Measurements from ENCODE around the gene NR0B2.

NR0B2 gene

DNA sequence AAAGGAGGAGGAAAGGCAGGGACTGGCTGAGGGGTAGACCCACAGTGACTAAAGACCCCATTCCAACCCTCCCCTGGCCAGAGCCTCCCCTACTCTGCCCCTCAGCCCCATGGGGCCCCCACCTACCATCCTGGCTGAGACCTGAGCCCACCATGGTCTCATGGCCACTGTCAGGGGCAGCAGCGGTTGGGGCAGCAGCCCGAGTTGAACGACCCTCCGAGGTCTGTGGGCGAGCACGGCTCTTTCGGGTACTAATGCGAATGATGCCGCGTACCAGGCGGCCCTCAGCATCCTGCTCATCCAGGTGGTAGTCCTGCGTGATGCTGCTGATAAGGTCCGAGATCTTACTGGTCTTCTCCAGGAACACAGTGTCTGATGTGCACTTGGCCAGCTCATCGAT is 37.4 kb upstream of the NR0B2 start:
- no peak overlapping the region for H3K4me2 ChIP-seq (ENCODE audit: low read depth, low read length, poor library complexity, severe bottlenecking)
- no peak overlapping the region for H3K4me3 ChIP-seq (ENCODE audit: low read length, poor library complexity, severe bottlenecking)
- no peaks in the 10 kb centered on the region for H4K20me1 ChIP-seq (ENCODE audit: insufficient read depth, low read length, poor library complexity, severe bottlenecking)
- H3K4me1 ChIP-seq (ENCODE audit: insufficient read depth, low read length, poor library complexity, severe bottlenecking), result no peaks in the 10 kb centered on the region
- no peaks in the 10 kb centered on the region for H3F3A ChIP-seq (ENCODE audit: low read depth)
- H3K9me3 ChIP-seq (ENCODE audit: insufficient read depth, low read depth, low read length), result no peaks in the 10 kb centered on the region
- H2AFZ ChIP-seq (ENCODE audit: low read length), result no peak overlapping the region
- H3K9ac ChIP-seq (ENCODE audit: low read depth, low read length, poor library complexity, severe bottlenecking), result no peak overlapping the region
- no peaks in the 10 kb centered on the region for H3K9me2 ChIP-seq (replicated peaks; ENCODE audit: low read depth, low read length)
- no peaks in the 10 kb centered on the region for H3K27me3 ChIP-seq (ENCODE audit: insufficient read depth, low read length, poor library complexity, severe bottlenecking)
- TF ChIP-seq EZH2phosphoT487 (IDR thresholded peaks at IDR 0.05; ENCODE audit: borderline replicate concordance) (no peak), CTCF (conservative IDR thresholded peaks at IDR 0.05; ENCODE audit: low read length) (no peak)
- H3K79me2 ChIP-seq (ENCODE audit: insufficient read depth, low read length), result no peaks in the 10 kb centered on the region
- peaks cover 9% of the 10 kb centered on the region; the same call in 1 of the 2 replicates for H3K36me3 ChIP-seq (ENCODE audit: insufficient read depth, low read length)

DNA sequence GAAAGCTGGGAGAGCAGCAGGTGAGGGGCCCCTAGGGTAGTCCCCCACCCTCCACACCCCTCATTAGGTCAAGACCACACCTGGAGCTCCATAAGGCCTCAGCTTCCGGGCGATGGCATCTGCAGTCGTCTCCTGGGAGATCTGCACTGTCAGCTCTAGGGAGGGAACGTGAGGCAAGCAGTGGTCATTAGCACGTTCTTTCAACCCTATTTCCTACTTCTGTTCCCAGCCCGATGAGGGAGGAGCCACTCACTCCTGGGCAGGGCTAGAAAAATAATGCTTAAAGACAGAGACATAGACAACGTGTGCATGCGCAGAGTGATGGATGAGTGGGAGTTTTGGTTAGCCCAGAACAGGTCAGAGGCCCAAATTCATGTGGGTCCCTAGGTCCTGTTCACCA is 36.8 kb upstream of the NR0B2 start:
- no peak overlapping the region for H2AFZ ChIP-seq (ENCODE audit: low read length)
- no peaks in the 10 kb centered on the region for H3F3A ChIP-seq (ENCODE audit: low read depth)
- H3K79me2 ChIP-seq (ENCODE audit: insufficient read depth, low read length), result no peaks in the 10 kb centered on the region
- H3K4me2 ChIP-seq (ENCODE audit: low read depth, low read length, poor library complexity, severe bottlenecking), result no peak overlapping the region
- H3K9me2 ChIP-seq (replicated peaks; ENCODE audit: low read depth, low read length), result no peaks in the 10 kb centered on the region
- no peaks in the 10 kb centered on the region for H3K27me3 ChIP-seq (ENCODE audit: insufficient read depth, low read length, poor library complexity, severe bottlenecking)
- no peaks in the 10 kb centered on the region for H3K9me3 ChIP-seq (ENCODE audit: insufficient read depth, low read depth, low read length)
- H3K4me3 ChIP-seq (ENCODE audit: low read length, poor library complexity, severe bottlenecking), result no peak overlapping the region
- no peak for TF ChIP-seq EZH2phosphoT487 (IDR thresholded peaks at IDR 0.05; ENCODE audit: borderline replicate concordance)
- no peak for TF ChIP-seq CTCF (conservative IDR thresholded peaks at IDR 0.05; ENCODE audit: low read length)
- no peaks in the 10 kb centered on the region for H4K20me1 ChIP-seq (ENCODE audit: insufficient read depth, low read length, poor library complexity, severe bottlenecking)
- no peak overlapping the region for H3K9ac ChIP-seq (ENCODE audit: low read depth, low read length, poor library complexity, severe bottlenecking)
- peaks cover 16% of the 10 kb centered on the region; the same call in 1 of the 2 replicates for H3K36me3 ChIP-seq (ENCODE audit: insufficient read depth, low read length)
- H3K4me1 ChIP-seq (ENCODE audit: insufficient read depth, low read length, poor library complexity, severe bottlenecking), result no peaks in the 10 kb centered on the region

GRCh38 chr1:26949926-26950319 is 36.1 kb upstream of the NR0B2 start:
- Histone ChIP-seq H3K27me3 (ENCODE audit: insufficient read depth, low read length, poor library complexity, severe bottlenecking) (no peaks in the 10 kb centered on the region), H2AFZ (ENCODE audit: low read length) (no peak overlapping the region), H3K4me2 (ENCODE audit: low read depth, low read length, poor library complexity, severe bottlenecking) (no peak overlapping the region), H3K4me3 (ENCODE audit: low read length, poor library complexity, severe bottlenecking) (no peak overlapping the region), H3F3A (ENCODE audit: low read depth) (no peaks in the 10 kb centered on the region), H3K9ac (ENCODE audit: low read depth, low read length, poor library complexity, severe bottlenecking) (no peak overlapping the region), H3K79me2 (ENCODE audit: insufficient read depth, low read length) (no peaks in the 10 kb centered on the region), H4K20me1 (ENCODE audit: insufficient read depth, low read length, poor library complexity, severe bottlenecking) (no peaks in the 10 kb centered on the region), H3K4me1 (ENCODE audit: insufficient read depth, low read length, poor library complexity, severe bottlenecking) (no peaks in the 10 kb centered on the region), H3K9me3 (ENCODE audit: insufficient read depth, low read depth, low read length) (no peaks in the 10 kb centered on the region), H3K36me3 (ENCODE audit: insufficient read depth, low read length) (peaks cover 22% of the 10 kb centered on the region; the same call in 1 of the 2 replicates), H3K9me2 (replicated peaks; ENCODE audit: low read depth, low read length) (no peaks in the 10 kb centered on the region)
- no peak for TF ChIP-seq EZH2phosphoT487 (IDR thresholded peaks at IDR 0.05; ENCODE audit: borderline replicate concordance)
- TF ChIP-seq CTCF (conservative IDR thresholded peaks at IDR 0.05; ENCODE audit: low read length), result no peak
